Measurements from ENCODE around the gene TENM3. TPM values are rescaled to one million over a fixed set of nuclear protein-coding genes. Genes with fewer than 3 reads are reported as not detected.

TENM3 gene
- total and polyA plus RNA-seq, 2 of the 8 experiments (the other 6 are each of a cell fraction or from before 2014, with no cell fraction given) = 36.9 to 69.3 TPM

GRCh38 chr4:182429896-182430295 lies 186.7 kb downstream of the TENM3 start (continued):
- no peak for TF ChIP-seq YY1 (IDR thresholded peaks at IDR 0.05; ENCODE audit: low read depth, low read length)
- no peak for TF ChIP-seq BACH1 (IDR thresholded peaks at IDR 0.05; ENCODE audit: low read length)
- TF ChIP-seq FOSL1 (IDR thresholded peaks at IDR 0.05; ENCODE audit: insufficient read depth, low read depth, low read length) = no peak
- no peak for TF ChIP-seq SP4 (IDR thresholded peaks at IDR 0.05; ENCODE audit: low read length)
